Stimulated activated CD4-positive, alpha-beta T cell treated with anti-CD3 and anti-CD28 coated beads, Interleukin-15, amount 100 ng/mL, for 1 hour (primary cell): ENCODE measurements around the gene INAFM1.
A peak's percentile ranks its signal among the peaks of the same experiment; 100 is the strongest.
"Not testable (repeated sequence)": the region's sequence is repeated elsewhere in the genome, so short reads cannot be mapped to it uniquely, and the experiment has no call there.

ENCODE experiments used
- DNase-seq, 2 donors: peaks; one replicate each; pipeline ENCODE4 v3.0.0-alpha.2; 2020; ENCODE audit warnings: low read depth in 1 of 2, low spot score in 1 of 2

The INAFM1 gene

GRCh38 chr19:47267350-47267759 is 7.3 kb upstream of the INAFM1 start:
- DNase-seq = no peak

- DNase-seq = no peak
These were observed 6.7 kb upstream of the INAFM1 start for GRCh38 chr19:47268028-47268427.

GRCh38 chr19:47269596-47269995 is 5.1 kb upstream of the INAFM1 start:
- no peak for DNase-seq

DNA sequence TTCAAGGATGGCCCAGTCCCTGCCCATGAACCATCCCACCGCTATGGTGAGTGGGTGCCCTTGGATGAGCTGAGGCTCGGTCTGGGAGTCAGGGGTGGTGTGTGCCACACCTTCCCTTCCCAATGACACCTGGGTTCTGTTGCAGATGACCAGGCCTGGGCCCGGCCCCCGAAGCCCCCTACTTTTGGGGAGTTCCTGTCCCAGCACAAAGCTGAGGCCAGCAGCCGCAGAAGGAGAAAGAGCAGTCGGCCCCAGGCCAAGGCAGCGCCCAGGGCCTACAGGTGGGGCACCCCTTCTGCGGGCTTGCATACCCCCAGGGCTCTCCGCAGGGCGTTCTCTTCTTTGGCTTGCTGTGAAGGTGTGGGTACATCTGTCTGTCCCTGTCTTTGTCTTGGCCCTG is 4.3 kb upstream of the INAFM1 start:
- DNase-seq = no peak

DNA sequence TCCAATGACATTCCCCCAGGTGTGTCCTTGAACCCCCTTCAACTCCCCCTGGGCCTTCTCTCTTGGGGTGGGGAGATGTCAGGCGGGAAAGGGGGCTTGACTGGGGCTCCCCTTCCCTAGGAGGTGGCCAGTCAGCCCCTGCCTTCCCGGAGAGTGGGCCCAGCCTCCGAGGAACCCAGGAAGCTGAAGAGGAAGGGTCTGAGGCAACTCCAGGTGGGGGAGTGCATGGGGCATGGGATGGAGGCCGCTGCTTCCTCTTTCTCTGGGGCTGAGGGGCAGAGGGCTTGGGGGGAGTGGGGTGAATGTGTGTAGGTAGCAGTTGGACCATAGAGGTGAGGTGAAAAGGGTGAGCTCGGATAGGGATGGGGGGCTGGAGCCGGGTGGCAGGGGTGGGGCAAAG is 2.7 kb upstream of the INAFM1 start:
- no peak for DNase-seq

- DNase-seq = peak in 1 of 2 donors; percentile 41
These were observed 2.0 kb upstream of the INAFM1 start for GRCh38 chr19:47272448-47273312.

DNA sequence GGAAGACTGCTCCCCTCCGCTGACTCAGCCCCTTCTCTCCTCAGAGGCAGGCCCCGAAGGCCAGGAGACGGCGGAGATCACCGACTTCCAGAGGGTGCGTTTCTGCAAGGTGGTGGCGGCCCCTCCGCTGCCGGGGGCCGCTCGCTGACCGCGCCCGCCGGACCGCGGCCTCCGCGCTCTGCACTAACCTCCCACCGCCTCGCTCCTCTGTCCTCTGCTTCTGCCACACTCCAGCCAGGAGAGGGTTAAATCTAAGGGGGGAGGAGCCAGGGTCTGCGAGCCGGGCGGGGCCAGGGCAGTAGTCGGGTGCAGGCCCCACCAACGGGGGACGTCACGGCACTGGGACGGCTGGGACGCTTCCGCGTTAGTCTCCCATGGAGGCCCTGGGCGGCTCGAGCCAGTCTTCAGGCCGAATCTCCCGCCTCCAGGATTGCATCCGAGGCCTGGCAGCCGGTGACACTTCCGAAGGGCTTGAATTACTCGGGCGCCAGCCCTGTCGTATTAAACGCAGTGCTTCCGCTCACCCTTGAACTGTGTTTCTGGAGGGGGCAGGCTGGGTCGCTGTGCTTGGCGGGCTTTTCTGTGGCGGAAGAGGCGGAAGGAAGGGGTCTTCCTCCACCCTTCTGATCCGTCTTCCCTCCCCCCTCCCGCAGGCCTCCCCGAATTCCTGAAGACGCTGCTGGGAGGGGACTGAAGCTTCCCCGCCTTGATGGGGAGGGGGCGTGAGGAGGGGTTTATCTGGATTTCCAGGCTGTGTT is 1.2 kb upstream of the INAFM1 start:
- peak; percentile 79 to 84 for DNase-seq

DNA sequence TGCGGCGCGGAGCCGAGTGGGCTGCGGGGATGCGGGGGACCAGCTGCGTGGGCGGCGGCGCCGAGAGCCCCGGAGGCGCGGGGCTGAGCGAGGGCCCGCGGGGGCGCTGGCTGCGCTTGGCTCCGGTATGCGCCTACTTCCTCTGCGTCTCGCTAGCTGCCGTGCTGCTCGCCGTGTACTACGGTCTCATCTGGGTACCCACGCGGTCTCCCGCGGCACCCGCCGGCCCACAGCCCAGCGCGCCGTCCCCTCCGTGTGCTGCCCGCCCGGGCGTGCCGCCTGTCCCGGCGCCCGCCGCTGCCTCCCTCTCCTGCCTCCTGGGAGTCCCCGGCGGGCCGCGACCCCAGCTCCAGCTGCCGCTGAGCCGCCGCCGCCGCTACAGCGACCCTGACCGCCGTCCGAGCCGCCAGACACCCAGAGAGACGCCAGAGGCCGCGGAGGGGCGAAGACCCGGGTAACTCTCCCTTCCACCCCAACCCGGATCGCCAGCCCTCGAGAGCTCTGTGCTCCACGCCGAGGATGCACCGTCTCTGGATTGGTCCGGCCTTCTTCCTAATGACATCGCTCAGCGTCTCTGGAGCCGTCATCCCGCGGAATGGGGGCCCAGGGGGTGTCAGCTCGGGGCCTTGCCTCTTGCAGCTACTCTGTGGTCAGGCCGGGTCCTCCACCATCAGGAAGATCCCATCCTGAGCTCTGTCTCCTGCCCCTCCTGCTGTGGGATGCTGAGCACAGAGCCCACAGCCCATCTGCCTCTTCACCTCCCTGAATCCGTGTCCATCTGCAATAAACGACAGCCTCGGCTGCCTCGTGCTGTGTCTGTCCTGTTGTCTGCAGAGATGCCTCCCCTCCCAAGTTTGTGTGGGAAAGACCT is 441 bp downstream of the INAFM1 start:
- no peak for DNase-seq

DNA sequence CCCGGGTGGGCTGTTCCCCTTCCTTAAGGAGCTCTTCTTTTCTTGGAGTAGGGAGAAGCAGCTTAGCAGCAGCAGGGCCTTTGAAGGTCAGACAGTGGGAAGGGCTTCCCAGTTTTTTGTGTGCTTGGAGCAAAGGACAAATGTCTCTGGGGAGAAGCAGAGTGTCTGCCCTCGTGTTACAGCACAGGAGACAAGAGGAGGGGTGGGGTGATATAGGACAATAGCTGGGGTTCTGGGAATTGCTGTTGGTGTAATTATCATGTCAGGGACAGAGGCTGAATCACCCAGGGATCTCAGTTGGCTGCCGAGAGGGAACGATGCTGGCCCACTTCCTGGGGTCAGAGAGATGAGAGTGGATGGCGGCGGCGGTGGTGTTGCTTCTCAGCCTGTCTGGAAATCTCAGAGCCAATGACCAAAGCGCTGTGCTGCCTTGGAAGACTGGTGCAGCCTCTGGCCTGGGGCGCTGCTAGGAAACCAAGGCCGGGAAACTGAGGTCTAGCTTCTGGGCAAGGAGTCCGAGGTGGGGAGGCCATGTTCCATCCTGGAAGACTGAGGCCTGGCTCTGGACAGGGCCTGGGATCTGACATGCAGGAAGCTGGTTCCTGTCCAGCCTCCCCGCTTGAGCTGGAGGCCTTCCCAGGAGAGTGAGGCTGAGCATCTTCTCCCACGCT is 1.2 kb downstream of the INAFM1 start:
- DNase-seq = no peak

GRCh38 chr19:47276513-47276912 is 1.8 kb downstream of the INAFM1 start:
- not testable (repeated sequence) for DNase-seq

DNA sequence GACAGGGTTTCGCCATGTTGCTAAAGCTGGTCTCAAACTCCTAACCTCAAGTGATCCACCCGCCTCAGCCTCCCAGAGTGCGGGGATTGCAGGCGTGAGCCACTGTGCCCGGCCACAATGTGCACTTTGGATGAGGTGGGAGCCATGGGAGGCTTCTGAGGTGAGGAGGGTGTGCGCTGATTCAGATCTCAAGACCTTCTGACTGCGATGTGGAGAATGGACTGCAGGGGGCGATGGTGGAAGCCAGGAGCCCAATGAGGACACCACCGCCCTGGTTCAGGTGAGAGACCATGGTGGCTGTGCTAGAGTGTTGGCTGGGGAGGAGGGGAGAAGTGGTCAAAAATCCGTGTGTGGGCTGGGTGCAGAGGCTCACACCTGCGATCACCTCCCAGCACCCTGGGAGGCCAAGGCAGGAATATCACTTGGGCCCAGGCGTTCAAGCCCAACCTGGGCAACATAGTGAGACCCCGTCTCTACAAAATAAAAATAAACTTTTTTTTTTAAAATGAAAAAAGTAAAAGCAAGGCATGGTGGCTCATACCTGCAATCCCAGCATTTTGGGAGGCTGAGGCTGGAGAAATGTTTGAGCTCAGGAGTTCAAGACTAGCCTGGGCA is 5.6 kb downstream of the INAFM1 start:
- peak in 1 of 2 donors; percentile 50 for DNase-seq

DNA sequence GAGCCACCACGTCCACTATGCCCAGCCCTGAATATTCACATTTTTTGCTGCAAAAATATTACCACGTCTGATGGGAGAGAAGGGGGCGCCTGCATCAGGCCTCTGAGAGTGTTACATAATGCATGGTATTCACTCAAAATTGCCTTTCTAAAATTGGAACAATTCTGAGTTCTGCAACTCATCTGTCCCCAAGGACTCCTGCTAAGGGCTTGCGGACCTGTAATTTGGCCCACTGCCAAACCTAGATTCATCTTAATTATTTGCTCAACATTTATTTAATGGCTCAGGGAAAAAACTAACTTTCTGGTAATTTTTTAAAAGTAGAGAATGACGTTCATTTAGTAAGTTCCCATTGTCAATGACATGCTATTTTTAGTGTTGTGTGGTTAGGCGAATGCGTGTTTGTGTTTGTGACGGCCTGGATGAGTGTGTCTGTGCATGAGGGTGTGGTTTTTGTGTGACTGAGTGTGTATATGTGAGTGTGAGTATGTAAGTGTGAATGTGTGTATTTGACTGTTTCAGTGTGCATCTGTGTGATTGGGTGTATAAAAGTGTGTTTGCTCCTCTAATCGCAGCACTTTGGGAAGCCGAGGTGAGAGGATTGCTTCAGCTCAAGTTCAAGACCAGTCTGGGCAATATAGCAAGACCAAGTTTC is 8.8 kb downstream of the INAFM1 start:
- DNase-seq = no peak

DNA sequence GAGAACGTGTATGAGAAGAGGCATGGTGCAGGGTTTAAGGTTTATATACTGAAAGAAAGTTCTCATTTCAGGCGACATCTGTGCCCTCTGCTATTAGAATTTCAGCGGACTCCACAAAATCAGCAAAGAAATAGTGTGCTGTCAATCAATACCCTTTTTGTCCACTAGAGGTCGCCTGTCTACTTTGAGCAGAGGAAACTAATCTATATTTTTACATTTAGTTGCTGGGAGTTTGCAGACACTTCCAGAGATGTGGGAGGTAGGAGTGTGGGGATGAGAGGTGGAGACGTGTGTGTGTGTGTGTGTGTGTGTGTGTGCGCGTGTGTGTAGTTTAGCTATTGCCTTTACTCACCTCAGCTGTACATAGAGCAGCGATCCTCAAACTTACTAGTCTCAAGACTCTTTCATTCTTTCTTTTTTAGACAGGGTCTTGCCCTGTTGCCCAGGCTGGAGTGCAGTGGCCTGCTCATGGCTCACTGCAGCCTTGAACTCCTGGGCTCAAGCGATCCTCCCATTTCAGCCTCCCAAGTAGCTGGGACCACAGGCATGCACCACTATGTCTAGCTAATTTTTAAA is 9.7 kb downstream of the INAFM1 start:
- DNase-seq = no peak

DNA sequence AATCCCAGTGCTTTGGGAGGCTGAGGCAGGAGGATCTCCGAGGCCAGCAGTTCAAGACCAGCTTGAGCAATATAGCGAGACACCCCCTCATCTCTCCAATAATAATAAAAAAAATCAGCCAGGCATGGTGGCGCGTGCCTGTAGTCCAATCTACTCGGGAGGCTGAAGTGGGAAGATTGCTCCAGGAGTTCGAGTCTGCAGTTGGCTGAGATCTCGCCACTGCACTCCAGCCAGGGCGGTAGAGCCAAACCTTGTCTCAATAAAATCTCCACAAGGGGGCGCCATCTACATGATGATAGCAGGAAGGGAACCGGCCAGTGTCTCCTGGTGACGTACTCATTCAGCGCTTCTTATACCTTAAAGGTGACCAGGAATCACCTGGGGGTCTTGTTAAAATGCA is 21.4 kb downstream of the INAFM1 start:
- peak; percentile 21 to 51 for DNase-seq

DNA sequence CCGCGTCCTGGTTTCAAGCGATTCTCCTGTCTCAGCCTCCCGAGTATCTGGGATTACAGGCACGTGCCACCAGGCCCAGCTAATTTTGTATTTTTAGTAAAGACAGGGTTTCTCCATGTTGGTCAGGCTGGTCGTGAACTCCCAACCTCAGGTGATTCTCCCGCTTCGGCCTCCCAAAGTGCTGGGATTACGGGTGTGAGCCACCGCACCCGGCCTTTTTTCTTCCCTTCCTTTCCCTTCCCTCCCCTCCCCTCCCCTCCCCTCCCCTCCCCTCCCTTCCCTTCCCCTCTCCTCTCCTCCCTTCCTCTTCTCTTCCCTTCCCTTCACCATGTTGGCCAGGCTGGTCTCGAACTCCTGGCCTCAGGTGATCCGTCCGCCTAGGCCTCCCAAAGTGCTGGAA is 26.2 kb downstream of the INAFM1 start:
- not testable (repeated sequence) for DNase-seq

- no peak for DNase-seq
These were observed 27.6 kb downstream of the INAFM1 start for GRCh38 chr19:47302249-47302648.

DNA sequence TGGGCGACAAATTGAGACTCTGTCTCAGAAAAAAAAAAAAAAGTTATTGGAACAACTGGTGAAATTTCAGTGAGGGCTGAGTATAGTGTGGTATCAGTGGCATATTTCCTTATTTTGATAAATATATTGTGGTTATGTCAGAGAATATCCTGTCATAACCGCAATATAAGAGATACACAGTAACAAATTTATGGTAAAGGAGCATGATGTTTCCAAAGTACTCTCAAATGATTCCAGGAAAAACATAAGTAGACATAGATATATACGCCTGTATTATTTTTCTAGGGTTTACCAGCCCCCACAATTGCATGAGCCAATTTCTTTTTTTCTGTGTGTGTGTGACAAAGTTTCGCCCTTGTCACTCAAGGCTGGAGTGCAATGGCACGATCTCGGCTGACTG is 29.3 kb downstream of the INAFM1 start:
- DNase-seq = no peak

DNA sequence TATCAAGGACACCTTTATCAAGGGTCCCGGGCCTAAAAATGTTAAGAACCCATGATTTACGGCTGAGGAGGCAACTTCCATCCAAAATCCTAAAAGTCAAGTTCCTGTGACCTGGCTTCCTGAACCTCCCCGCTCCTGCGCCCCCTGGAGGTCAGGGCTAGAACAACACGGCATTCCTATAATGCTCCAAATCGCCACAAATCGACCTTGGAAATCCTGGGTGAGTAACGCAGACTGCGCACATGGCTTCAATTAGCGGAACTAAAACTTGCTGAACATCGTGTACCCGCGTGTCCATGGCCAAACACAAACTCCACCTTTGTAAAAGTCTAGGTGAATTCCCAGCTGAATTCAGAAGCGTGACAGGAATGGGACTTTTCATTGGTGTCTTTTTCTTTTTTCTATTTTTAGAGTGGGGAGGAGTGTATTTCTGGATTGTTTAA is 30.6 kb downstream of the INAFM1 start:
- peak; percentile 27 to 44 for DNase-seq

- DNase-seq = no peak
These were observed 31.6 kb downstream of the INAFM1 start for GRCh38 chr19:47306303-47306702.
